ENCODE measurements around the gene TMEM164. TPM values are rescaled to one million over a fixed set of nuclear protein-coding genes. Genes with fewer than 3 reads are reported as not detected.
A peak's percentile ranks its signal among the peaks of the same experiment; 100 is the strongest.
"Not testable (repeated sequence)": the region's sequence is repeated elsewhere in the genome, so short reads cannot be mapped to it uniquely, and the experiment has no call there.

TMEM164 gene
- total RNA-seq: 100 to 1,000 TPM; 110 to 117 TPM
- long read RNA-seq, full-length matches to known transcripts: 1 of 70 reads
- long read RNA-seq, partial matches to known transcripts: 2 of 70 reads
- long read RNA-seq, other reads (novel, unspliced or antisense): 67 of 70 reads

GRCh38 chrX:110002300-110003166, at the start of gene TMEM164:
Gene TMEM164 (plus strand): TSS chrX:110003114. CDS start chrX:110003775, 661 bp downstream.
- peak; percentile 76 for ATAC-seq
- intact Hi-C loops (cut with DNase I, micrococcal nuclease): no loop called here
- DNase-seq: peak; percentile 84 to 89

- ATAC-seq: no peak
- no peak for DNase-seq
- intact Hi-C loops (cut with DNase I, micrococcal nuclease): no loop called here
Measured at GRCh38 chrX:109954333-109954732, 48.6 kb upstream of the TMEM164 start.

DNA sequence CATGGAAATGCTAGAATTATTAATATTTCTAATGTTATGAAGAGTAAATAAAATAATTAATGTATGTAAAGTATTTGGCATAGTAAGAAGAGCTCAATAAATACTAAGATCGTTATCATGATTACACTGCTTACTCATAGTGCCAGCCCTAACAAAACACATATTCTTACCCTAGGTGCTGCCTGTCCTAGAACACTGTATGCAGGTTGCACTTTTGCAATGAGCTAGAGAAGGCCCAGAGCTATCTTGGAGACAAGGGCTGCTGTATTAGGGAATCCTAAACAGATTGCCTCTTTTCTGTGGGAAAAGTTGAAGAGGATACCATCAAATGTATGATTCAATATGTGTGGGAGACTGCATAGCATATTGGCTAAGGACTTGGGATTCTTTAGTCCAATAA, 48.0 kb upstream of the TMEM164 start:
- DNase-seq: no peak
- intact Hi-C loops (cut with DNase I, micrococcal nuclease): no loop called here
- no peak for ATAC-seq

- no peak for DNase-seq
Measured at GRCh38 chrX:109958266-109958665, 44.6 kb upstream of the TMEM164 start.

GRCh38 chrX:109959356-109959871, 43.5 kb upstream of the TMEM164 start:
- intact Hi-C loops (cut with DNase I, micrococcal nuclease): no loop called here
- DNase-seq (no peak), ATAC-seq (no peak)

More at GRCh38 chrX:109958266-109958665, 44.6 kb upstream of the TMEM164 start:
- no peak for ATAC-seq
- intact Hi-C loops (cut with DNase I, micrococcal nuclease): no loop called here

DNA sequence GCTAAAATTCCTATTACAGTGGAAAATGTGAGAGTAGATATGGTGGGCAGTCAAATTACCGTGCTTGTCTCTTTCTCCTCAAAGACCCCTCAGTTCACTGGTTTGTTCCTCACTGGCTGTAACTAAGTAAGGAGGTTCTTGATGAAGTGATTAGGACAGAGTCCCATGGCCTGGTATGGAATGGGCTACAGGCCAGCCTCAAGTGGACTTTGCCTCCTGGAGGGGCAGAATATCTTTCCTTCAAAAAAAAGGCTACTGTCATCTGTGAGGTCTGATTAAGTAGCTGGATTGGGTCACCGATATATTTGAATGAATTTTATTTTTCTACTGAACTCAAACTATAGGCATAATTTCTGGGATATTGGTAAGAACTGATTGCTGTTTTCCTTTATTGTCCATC, 38.5 kb upstream of the TMEM164 start:
- intact Hi-C loops (cut with DNase I, micrococcal nuclease): no loop called here
- DNase-seq (no peak), ATAC-seq (no peak)

GRCh38 chrX:109966246-109966645, 36.7 kb upstream of the TMEM164 start:
- no peak for DNase-seq
- intact Hi-C loops (cut with DNase I, micrococcal nuclease): no loop called here
- no peak for ATAC-seq

DNA sequence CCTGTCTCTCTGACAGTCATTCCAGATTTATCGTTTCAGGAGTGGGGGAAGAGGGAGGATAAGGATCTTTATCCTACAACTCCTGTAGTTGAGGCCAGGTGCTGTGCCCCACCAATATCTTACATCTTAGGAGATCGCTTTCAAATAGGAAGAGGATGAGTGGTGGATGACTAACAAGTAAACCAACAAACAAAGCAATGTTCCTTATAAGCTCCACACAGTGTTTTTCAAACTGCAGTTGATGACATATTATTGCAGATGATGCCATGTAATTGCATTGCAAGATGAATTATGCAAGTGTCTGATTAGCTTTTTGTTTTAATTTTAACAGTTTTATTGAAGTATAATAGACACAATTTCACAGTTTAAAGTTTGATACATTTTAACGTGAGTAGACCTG, 35.8 kb upstream of the TMEM164 start:
- intact Hi-C loops (cut with DNase I, micrococcal nuclease): no loop called here
- no peak for DNase-seq
- no peak for ATAC-seq

- ATAC-seq; DNase-seq; intact Hi-C loops (cut with DNase I, micrococcal nuclease): not testable (repeated sequence)
Measured at GRCh38 chrX:109970841-109971240, 32.1 kb upstream of the TMEM164 start.

GRCh38 chrX:109974906-109975655, 27.8 kb upstream of the TMEM164 start:
- ATAC-seq (no peak), DNase-seq (no peak)
- intact Hi-C loops (cut with DNase I, micrococcal nuclease): no loop called here

DNA sequence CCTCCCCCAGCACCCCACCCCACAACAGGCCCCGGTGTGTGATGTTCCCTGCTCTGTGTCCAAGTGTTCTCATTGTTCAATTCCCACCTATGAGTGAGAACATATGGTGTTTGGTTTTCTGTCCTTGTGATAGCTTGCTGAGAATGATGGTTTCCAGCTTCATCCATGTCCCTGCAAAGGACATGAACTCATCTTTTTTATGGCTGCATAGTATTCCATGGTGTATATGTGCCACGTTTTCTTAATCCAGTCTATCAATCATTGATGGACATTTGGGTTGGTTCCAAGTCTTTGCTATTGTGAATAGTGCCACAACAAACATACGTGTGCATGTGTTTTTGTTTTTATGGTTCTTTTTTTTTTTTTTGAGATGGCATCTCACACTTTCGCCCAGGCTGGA, 17.7 kb upstream of the TMEM164 start:
- DNase-seq: not testable (repeated sequence)

GRCh38 chrX:109987884-109988283, 15.0 kb upstream of the TMEM164 start:
- DNase-seq: no peak
- intact Hi-C loops (cut with DNase I, micrococcal nuclease): no loop called here
- no peak for ATAC-seq

More for the DNA sequence above, 17.7 kb upstream of the TMEM164 start:
- ATAC-seq; intact Hi-C loops (cut with DNase I, micrococcal nuclease): not testable (repeated sequence)

GRCh38 chrX:109990582-109991276, 12.2 kb upstream of the TMEM164 start:
- ATAC-seq (no peak), DNase-seq (no peak)
- intact Hi-C loops (cut with DNase I, micrococcal nuclease): no loop called here

DNA sequence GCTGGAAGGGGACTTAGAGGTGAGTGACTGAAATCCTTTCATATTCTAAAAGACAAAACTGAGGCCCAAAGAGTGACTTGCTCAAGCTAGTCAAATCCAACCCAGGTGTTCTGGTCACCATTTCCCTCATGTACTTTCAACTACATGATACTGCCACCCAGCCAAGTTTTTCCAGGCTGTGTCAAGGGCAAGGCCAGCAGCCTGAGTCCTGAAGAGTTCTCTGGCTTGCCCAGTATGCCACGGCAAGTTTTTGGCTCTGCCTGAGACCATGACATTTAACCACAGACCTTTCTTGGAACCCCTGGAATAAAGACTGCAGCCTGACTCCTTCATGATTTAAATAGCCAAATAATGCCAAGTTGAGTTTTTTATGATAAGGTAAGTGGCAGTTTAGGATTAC, 10.7 kb upstream of the TMEM164 start:
- DNase-seq: no peak
- intact Hi-C loops (cut with DNase I, micrococcal nuclease): no loop called here
- no peak for ATAC-seq

DNA sequence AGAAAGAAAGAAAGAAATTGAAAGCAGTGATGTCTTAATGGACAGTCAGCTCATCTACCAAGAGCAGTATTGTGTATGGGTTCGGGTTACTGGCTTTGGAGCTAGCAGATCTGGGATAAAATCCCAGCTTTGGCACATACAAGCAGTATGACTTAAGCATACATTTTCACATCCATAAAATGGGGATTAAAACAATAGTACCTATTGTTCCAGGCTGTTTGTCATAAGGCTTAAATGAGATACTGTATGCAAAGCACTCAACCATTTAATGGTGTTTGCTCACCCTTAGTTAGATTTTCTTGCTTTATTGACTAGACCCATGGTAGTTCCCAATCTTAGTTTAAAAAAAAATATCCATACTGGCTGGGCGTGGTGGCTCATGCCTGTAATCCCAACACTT, 7.8 kb upstream of the TMEM164 start:
- DNase-seq (no peak), ATAC-seq (no peak)
- intact Hi-C loops (cut with DNase I, micrococcal nuclease): no loop called here

DNA sequence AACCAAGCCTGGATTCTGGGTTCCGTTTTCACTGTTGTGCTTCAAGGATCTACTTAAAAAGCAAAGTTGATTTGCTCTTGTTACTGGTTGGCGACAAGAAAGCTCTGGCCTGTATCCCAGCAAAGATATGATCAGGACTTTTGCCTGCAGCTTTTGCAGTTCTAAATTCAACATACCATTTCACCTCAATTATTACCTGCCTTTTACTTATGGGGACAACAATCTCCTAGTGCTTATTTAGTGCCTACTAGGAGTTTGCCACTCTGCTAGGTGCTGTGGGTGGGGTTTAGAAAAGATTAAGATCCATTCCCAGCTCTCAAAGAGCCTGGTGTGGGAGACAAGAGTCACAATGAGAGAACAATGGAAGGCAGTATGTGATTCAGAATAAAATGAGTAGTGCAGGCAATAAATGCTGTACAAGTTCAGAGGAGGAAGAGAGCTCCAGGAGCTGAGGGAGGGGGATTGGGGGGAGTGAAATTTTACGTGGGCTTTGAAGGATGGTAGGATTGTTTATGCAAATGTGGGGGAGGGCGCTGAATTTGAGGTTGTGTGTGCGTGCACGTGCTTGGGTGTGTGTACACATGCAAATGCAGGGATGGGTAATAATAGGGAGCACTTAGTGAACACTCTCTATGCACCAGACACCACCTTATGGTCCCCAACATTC, 5.0 kb upstream of the TMEM164 start:
- no peak for ATAC-seq
- no peak for DNase-seq
- intact Hi-C loops (cut with DNase I, micrococcal nuclease): no loop called here

DNA sequence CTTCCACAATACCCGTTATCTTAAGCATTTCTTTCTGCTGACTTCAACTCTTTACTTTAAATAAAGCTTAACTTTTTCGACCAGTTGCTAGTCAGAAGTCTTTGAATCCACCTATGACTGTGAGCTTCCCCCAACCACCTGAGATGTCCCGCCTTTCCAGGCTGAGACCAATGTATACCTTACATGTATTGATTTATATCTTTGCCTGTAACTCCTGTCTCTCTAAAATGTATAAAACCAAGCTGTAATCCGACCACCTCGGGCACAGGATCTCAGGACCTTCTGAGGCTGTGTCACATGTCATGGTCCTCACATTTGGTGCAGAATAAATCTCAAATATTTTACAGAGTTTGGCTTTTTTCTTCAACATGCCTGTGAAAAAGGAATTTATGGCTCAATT, 2.9 kb upstream of the TMEM164 start:
- ATAC-seq (no peak), DNase-seq (no peak)
- intact Hi-C loops (cut with DNase I, micrococcal nuclease): no loop called here

DNA sequence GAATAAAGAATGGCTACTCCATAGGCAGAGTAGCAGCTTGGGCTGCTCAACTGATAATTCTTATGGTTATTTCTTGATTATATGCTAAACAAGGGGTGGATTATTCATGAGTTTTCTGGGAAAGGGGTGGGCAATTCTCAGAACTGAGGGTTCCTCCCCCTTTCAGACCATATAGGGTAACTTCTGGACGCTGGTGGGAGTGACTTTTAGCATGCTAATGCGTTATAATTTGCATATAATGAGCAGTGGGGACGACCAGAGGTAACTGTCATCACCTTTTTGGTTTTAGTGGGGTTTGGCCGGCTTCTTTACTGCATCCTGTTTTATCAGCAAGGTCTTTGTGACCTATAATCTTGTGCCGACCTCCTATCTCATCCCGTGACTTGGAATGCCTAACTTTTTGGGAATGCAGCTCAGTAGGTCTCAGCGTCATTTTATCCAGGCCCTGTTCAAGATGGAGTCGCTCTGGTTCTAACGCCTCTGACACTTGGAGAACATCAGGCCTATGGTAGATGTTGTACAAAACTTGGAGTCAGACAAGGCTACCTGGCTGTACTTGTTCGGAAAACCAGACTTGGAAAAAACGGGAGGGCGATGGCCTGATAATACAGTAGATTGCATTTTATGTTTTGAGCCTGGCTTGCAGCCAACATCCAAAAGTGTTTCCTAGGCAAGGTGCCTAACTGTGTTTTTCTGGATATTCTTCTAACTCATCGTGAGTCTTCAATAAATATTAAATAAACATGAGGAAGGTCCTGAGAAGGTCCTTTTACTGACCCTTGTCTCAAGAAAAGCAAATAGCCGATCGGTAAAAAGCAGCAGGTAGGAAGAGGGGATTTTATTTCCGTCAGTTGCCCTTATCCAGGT, 1.8 kb upstream of the TMEM164 start:
- ATAC-seq (no peak), DNase-seq (no peak)
- intact Hi-C loops (cut with DNase I, micrococcal nuclease): no loop called here
